ENCODE data around the gene EXPH5.

EXPH5 gene

DNA sequence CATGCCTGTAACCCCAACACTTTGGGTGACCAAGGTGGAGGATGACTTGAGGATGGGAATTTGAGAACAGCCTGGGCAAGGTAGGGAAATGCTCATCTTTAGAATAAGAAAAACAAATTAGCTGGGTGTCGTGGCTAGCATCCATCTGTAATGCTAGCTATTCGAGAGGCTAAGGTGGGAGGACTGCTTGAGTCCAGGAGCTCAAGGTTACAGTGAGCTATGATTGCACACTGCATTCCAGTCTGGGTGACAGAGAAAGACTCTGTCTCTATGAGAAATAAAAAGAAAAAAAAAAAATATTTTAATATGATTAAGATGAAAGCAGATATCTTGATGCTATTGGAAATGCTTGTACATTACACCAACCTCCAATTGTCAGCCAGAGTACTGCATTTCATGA lies 42.7 kb upstream of the EXPH5 start:
- H3K27ac ChIP-seq (ENCODE audit: low read length, poor library complexity, severe bottlenecking) = no peak overlapping the region
- no peak overlapping the region for H2BK12ac ChIP-seq (ENCODE audit: low read length in 2 of 2)
- no peak overlapping the region for H2BK5ac ChIP-seq (ENCODE audit: low read depth, low read length, poor library complexity, severe bottlenecking)
- H2AFZ ChIP-seq (ENCODE audit: low read depth, low read length) = no peak overlapping the region
- WGBS = 79% methylated on average over 2 of the region's 2 CpGs
- DNase-seq = no peak
- no peaks in the 10 kb centered on the region for H3K79me1 ChIP-seq (replicated peaks; ENCODE audit: low read length, poor library complexity, severe bottlenecking)
- H2BK120ac ChIP-seq (ENCODE audit: low read depth, low read length) = no peak overlapping the region
- H3K9ac ChIP-seq (ENCODE audit: low read length) = no peak overlapping the region
- H4K91ac ChIP-seq (ENCODE audit: low read length) = no peak overlapping the region
- H3K9me3 ChIP-seq (ENCODE audit: control insufficient read depth, low read length) = no peaks in the 10 kb centered on the region
- no peak overlapping the region for H3K4me3 ChIP-seq (ENCODE audit: insufficient read depth in 1 of 2, low read depth in 1 of 2, low read length in 2 of 2)
- H3K4ac ChIP-seq (ENCODE audit: low read depth in 1 of 2, low read length in 2 of 2) = no peak overlapping the region
- H2BK15ac ChIP-seq (ENCODE audit: low read depth, poor library complexity, severe bottlenecking) = no peak overlapping the region
- no peaks in the 10 kb centered on the region for H3K4me1 ChIP-seq (ENCODE audit: control insufficient read depth, insufficient read depth, low read depth, low read length)
- no peak overlapping the region for H3K23ac ChIP-seq (ENCODE audit: low read length in 2 of 2)
- no peak overlapping the region for H3K14ac ChIP-seq (ENCODE audit: low read length in 2 of 2)
- H4K8ac ChIP-seq (ENCODE audit: low read length) = no peak overlapping the region
- H3K27me3 ChIP-seq (ENCODE audit: control insufficient read depth in 1 of 2, insufficient read depth in 1 of 2, low read length in 2 of 2) = no peaks in the 10 kb centered on the region
- no peak overlapping the region for H3K4me2 ChIP-seq (ENCODE audit: low read length, poor library complexity, severe bottlenecking)
- no peak overlapping the region for H2AK5ac ChIP-seq (ENCODE audit: low read length, severe bottlenecking)
- H3K18ac ChIP-seq (ENCODE audit: low read depth in 1 of 2, low read length in 2 of 2) = no peak overlapping the region
- no peaks in the 10 kb centered on the region for H3K36me3 ChIP-seq (ENCODE audit: control insufficient read depth in 1 of 2, insufficient read depth in 2 of 2, low read depth in 1 of 2, low read length in 2 of 2)

DNA sequence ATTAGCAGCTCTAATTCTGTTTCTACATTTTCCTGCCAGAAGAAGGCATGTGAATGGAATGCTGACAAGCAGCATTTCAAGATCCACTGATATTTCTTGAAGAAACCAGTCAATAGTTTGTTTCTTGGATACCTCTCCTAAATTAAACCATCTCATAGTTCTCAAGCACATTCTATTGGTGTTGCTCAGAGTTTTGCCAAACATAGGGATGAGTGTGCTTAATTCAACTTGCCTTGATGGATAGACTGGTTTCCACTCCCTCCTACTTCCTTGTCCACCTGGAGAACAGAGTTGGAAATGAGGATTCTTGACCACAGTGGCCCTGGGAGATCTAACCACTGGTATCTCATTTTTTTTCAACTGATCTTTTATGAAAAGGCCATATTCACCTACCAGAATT lies 41.5 kb upstream of the EXPH5 start:
- H3K27me3 ChIP-seq (ENCODE audit: control insufficient read depth in 1 of 2, insufficient read depth in 1 of 2, low read length in 2 of 2) = no peaks in the 10 kb centered on the region
- H2BK5ac ChIP-seq (ENCODE audit: low read depth, low read length, poor library complexity, severe bottlenecking) = no peak overlapping the region
- no peak overlapping the region for H2BK120ac ChIP-seq (ENCODE audit: low read depth, low read length)
- H3K36me3 ChIP-seq (ENCODE audit: control insufficient read depth in 1 of 2, insufficient read depth in 2 of 2, low read depth in 1 of 2, low read length in 2 of 2) = no peaks in the 10 kb centered on the region
- H3K4me3 ChIP-seq (ENCODE audit: insufficient read depth in 1 of 2, low read depth in 1 of 2, low read length in 2 of 2) = no peak overlapping the region
- no peak overlapping the region for H2AK5ac ChIP-seq (ENCODE audit: low read length, severe bottlenecking)
- H3K79me1 ChIP-seq (replicated peaks; ENCODE audit: low read length, poor library complexity, severe bottlenecking) = no peaks in the 10 kb centered on the region
- DNase-seq = no peak
- no peak overlapping the region for H3K27ac ChIP-seq (ENCODE audit: low read length, poor library complexity, severe bottlenecking)
- no peak overlapping the region for H2AFZ ChIP-seq (ENCODE audit: low read depth, low read length)
- H3K14ac ChIP-seq (ENCODE audit: low read length in 2 of 2) = no peak overlapping the region
- no peak overlapping the region for H3K23ac ChIP-seq (ENCODE audit: low read length in 2 of 2)
- no peak overlapping the region for H2BK15ac ChIP-seq (ENCODE audit: low read depth, poor library complexity, severe bottlenecking)
- H2BK12ac ChIP-seq (ENCODE audit: low read length in 2 of 2) = no peak overlapping the region
- no peak overlapping the region for H3K9ac ChIP-seq (ENCODE audit: low read length)
- H4K8ac ChIP-seq (ENCODE audit: low read length) = no peak overlapping the region
- no peaks in the 10 kb centered on the region for H3K4me1 ChIP-seq (ENCODE audit: control insufficient read depth, insufficient read depth, low read depth, low read length)
- no peak overlapping the region for H4K91ac ChIP-seq (ENCODE audit: low read length)
- H3K9me3 ChIP-seq (ENCODE audit: control insufficient read depth, low read length) = no peaks in the 10 kb centered on the region
- no peak overlapping the region for H3K18ac ChIP-seq (ENCODE audit: low read depth in 1 of 2, low read length in 2 of 2)
- H3K4ac ChIP-seq (ENCODE audit: low read depth in 1 of 2, low read length in 2 of 2) = no peak overlapping the region
- no peak overlapping the region for H3K4me2 ChIP-seq (ENCODE audit: low read length, poor library complexity, severe bottlenecking)

DNA sequence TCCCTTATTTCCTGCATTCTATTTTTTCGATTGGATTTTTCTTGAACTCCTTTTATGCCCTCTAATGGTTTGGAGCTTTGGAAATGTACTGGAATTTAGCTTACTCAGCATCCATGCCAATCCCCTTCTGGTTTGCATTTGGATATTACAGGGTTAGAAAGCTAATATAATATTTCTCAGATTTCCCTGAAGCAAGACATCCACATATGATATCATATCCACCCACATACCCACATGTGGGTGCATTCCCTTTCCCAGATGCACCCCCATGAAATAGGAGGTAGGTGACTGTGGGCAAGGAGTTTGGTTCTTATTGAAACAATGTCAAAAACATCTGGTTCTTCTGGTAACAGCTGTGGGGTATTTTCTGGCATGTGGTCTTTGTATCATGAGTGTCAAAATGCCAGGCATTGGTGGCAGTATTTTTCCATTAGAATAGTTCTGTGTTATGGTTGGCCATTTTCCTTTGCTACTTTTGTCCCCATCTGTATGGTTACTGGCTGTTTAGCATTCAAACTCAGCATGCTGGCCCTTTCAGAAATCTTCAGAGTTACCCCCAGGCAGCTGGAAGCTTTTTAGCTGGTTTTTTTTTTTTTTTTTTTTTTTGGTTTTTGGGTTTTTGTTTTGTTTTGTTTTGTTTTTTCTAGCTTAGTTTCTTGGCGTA lies 38.6 kb upstream of the EXPH5 start:
- Histone ChIP-seq H2AK5ac (ENCODE audit: low read length, severe bottlenecking) (no peak overlapping the region), H2BK15ac (ENCODE audit: low read depth, poor library complexity, severe bottlenecking) (no peak overlapping the region), H3K14ac (ENCODE audit: low read length in 2 of 2) (no peak overlapping the region), H3K4me2 (ENCODE audit: low read length, poor library complexity, severe bottlenecking) (no peak overlapping the region), H4K91ac (ENCODE audit: low read length) (no peak overlapping the region), H2AFZ (ENCODE audit: low read depth, low read length) (no peak overlapping the region), H3K18ac (ENCODE audit: low read depth in 1 of 2, low read length in 2 of 2) (no peak overlapping the region), H3K9ac (ENCODE audit: low read length) (no peak overlapping the region), H3K4ac (ENCODE audit: low read depth in 1 of 2, low read length in 2 of 2) (no peak overlapping the region), H4K8ac (ENCODE audit: low read length) (no peak overlapping the region), H2BK120ac (ENCODE audit: low read depth, low read length) (no peak overlapping the region), H3K4me1 (ENCODE audit: control insufficient read depth, insufficient read depth, low read depth, low read length) (no peaks in the 10 kb centered on the region), H2BK12ac (ENCODE audit: low read length in 2 of 2) (no peak overlapping the region), H3K23ac (ENCODE audit: low read length in 2 of 2) (no peak overlapping the region), H3K36me3 (ENCODE audit: control insufficient read depth in 1 of 2, insufficient read depth in 2 of 2, low read depth in 1 of 2, low read length in 2 of 2) (no peaks in the 10 kb centered on the region), H3K79me1 (replicated peaks; ENCODE audit: low read length, poor library complexity, severe bottlenecking) (no peaks in the 10 kb centered on the region), H3K4me3 (ENCODE audit: insufficient read depth in 1 of 2, low read depth in 1 of 2, low read length in 2 of 2) (no peak overlapping the region), H3K27ac (ENCODE audit: low read length, poor library complexity, severe bottlenecking) (no peak overlapping the region), H2BK5ac (ENCODE audit: low read depth, low read length, poor library complexity, severe bottlenecking) (no peak overlapping the region), H3K9me3 (ENCODE audit: control insufficient read depth, low read length) (peaks cover 4% of the 10 kb centered on the region), H3K27me3 (ENCODE audit: control insufficient read depth in 1 of 2, insufficient read depth in 1 of 2, low read length in 2 of 2) (no peaks in the 10 kb centered on the region)
- 92% methylated on average over 1 of the region's 2 CpGs for WGBS
- DNase-seq = no peak

DNA sequence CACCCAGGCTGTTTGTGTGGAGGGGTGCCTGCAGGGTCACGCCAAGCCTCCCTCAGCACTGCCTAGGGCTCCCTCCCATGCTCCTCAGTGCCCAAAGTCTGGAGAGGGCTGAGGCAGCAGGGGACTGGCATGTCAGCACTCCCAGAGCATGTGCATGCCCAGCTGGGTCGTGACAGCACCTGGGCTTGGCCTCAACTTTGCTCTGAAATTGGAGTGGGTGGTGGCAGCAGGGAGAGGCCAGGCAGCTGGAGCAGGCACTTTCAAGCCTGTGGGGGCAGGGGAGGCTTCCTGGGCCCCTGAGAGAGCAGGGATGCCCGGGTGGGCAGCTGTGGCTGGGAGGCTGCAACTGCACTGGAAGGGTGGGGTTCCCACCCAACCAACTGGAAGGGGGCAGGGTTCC lies 35.7 kb upstream of the EXPH5 start:
- Histone ChIP-seq H2BK15ac (ENCODE audit: low read depth, poor library complexity, severe bottlenecking) (no peak overlapping the region), H2AFZ (ENCODE audit: low read depth, low read length) (no peak overlapping the region), H3K27me3 (ENCODE audit: control insufficient read depth in 1 of 2, insufficient read depth in 1 of 2, low read length in 2 of 2) (no peaks in the 10 kb centered on the region), H4K91ac (ENCODE audit: low read length) (no peak overlapping the region), H3K4me1 (ENCODE audit: control insufficient read depth, insufficient read depth, low read depth, low read length) (no peaks in the 10 kb centered on the region), H2AK5ac (ENCODE audit: low read length, severe bottlenecking) (no peak overlapping the region), H3K9ac (ENCODE audit: low read length) (no peak overlapping the region), H3K14ac (ENCODE audit: low read length in 2 of 2) (peak overlapping the region in 1 of 2 experiments; percentile 94), H2BK120ac (ENCODE audit: low read depth, low read length) (no peak overlapping the region), H3K18ac (ENCODE audit: low read depth in 1 of 2, low read length in 2 of 2) (no peak overlapping the region), H3K23ac (ENCODE audit: low read length in 2 of 2) (no peak overlapping the region), H2BK12ac (ENCODE audit: low read length in 2 of 2) (no peak overlapping the region), H4K8ac (ENCODE audit: low read length) (no peak overlapping the region), H3K4me3 (ENCODE audit: insufficient read depth in 1 of 2, low read depth in 1 of 2, low read length in 2 of 2) (no peak overlapping the region), H3K4ac (ENCODE audit: low read depth in 1 of 2, low read length in 2 of 2) (no peak overlapping the region), H3K27ac (ENCODE audit: low read length, poor library complexity, severe bottlenecking) (no peak overlapping the region), H3K36me3 (ENCODE audit: control insufficient read depth in 1 of 2, insufficient read depth in 2 of 2, low read depth in 1 of 2, low read length in 2 of 2) (no peaks in the 10 kb centered on the region), H3K9me3 (ENCODE audit: control insufficient read depth, low read length) (peaks cover 4% of the 10 kb centered on the region), H3K79me1 (replicated peaks; ENCODE audit: low read length, poor library complexity, severe bottlenecking) (no peaks in the 10 kb centered on the region), H3K4me2 (ENCODE audit: low read length, poor library complexity, severe bottlenecking) (no peak overlapping the region), H2BK5ac (ENCODE audit: low read depth, low read length, poor library complexity, severe bottlenecking) (no peak overlapping the region)
- DNase-seq = no peak
- WGBS = 54% methylated on average over 2 of the region's 3 CpGs

Measured in mesenchymal stem cell (in vitro differentiated cells and primary cell).